H9 (cell line): ENCODE results near the gene PTGES2. TPM values are rescaled to one million over a fixed set of nuclear protein-coding genes. Genes with fewer than 3 reads are reported as not detected.

Experiments
- DNase-seq: peaks from one replicate; pipeline ENCODE4 v3.0.0-alpha.2; 2017
- H2AFZ ChIP-seq: one replicate; pipeline ENCODE4 v1.6.1; 2013; ENCODE audit warnings: mild to moderate bottlenecking, low read length, control low read depth, moderate library complexity
- H2AK5ac ChIP-seq: 2 replicates; pipeline ENCODE4 v1.6.1; 2013; ENCODE audit warnings: low read length, control low read depth, mixed read lengths; ENCODE audit not compliant: insufficient read length
- H2BK120ac ChIP-seq: one replicate; pipeline ENCODE4 v1.6.1; 2013; ENCODE audit warnings: low read depth, mild to moderate bottlenecking, low read length, control low read depth, inconsistent platforms; ENCODE audit not compliant: poor library complexity, severe bottlenecking
- H2BK12ac ChIP-seq: 2 replicates; pipeline ENCODE4 v1.6.1; 2013; ENCODE audit warnings: low read length, control low read depth, mixed read lengths, low read depth; ENCODE audit not compliant: insufficient read length
- H2BK15ac ChIP-seq: 2 replicates; pipeline ENCODE4 v1.6.1; 2013; ENCODE audit warnings: low read depth, low read length, control low read depth
- H2BK20ac ChIP-seq: one replicate; pipeline ENCODE4 v1.6.1; 2013; ENCODE audit warnings: low read depth, mild to moderate bottlenecking, low read length, control low read depth, inconsistent platforms; ENCODE audit not compliant: poor library complexity, severe bottlenecking
- H2BK5ac ChIP-seq: 2 replicates; pipeline ENCODE4 v1.6.1; 2013; ENCODE audit warnings: low read length, control low read depth, mixed read lengths; ENCODE audit not compliant: insufficient read length
- H3K14ac ChIP-seq: 2 replicates; pipeline ENCODE4 v1.6.1; 2013; ENCODE audit warnings: low read length, control low read depth; ENCODE audit not compliant: insufficient read depth
- H3K18ac ChIP-seq: 2 replicates; pipeline ENCODE4 v1.6.1; 2013; ENCODE audit warnings: low read depth, mild to moderate bottlenecking, mixed read lengths, low read length, control low read depth; ENCODE audit not compliant: insufficient read length
- H3K23ac ChIP-seq: 2 replicates; pipeline ENCODE4 v1.6.1; 2013; ENCODE audit warnings: low read length, control low read depth, mixed read lengths, low read depth; ENCODE audit not compliant: insufficient read length
- H3K23me2 ChIP-seq: 2 replicates; pipeline ENCODE4 v1.6.1; 2013; ENCODE audit warnings: low read depth, mild to moderate bottlenecking, mixed read lengths, low read length, control low read depth; ENCODE audit not compliant: insufficient read length, poor library complexity, severe bottlenecking
- H3K27ac ChIP-seq: 2 replicates; pipeline ENCODE4 v1.5.1; 2013; ENCODE audit warnings: low read length, control low read depth, mixed read lengths, low read depth; ENCODE audit not compliant: insufficient read length
- H3K27me3 ChIP-seq: 2 replicates; pipeline ENCODE4 v1.6.1; 2013; ENCODE audit warnings: low read length, control low read depth, inconsistent platforms; ENCODE audit not compliant: insufficient read depth
- H3K4ac ChIP-seq: 2 replicates; pipeline ENCODE4 v1.6.1; 2013; ENCODE audit warnings: low read depth, mild to moderate bottlenecking, control low read depth, inconsistent platforms, low read length, moderate library complexity
- H3K4me1 ChIP-seq: 2 replicates; pipeline ENCODE4 v1.6.1; 2013; ENCODE audit warnings: low read length, control low read depth, inconsistent platforms; ENCODE audit not compliant: insufficient read depth
- H3K4me2 ChIP-seq: 2 replicates; pipeline ENCODE4 v1.6.1; 2013; ENCODE audit warnings: low read length, control low read depth, mixed read lengths; ENCODE audit not compliant: insufficient read length, insufficient read depth
- H3K56ac ChIP-seq: 2 replicates; pipeline ENCODE4 v1.6.1; 2013; ENCODE audit warnings: low read depth, mild to moderate bottlenecking, mixed read lengths, low read length, control low read depth; ENCODE audit not compliant: insufficient read length
- H3K79me1 ChIP-seq: 2 replicates; pipeline ENCODE4 v1.6.1; 2013; ENCODE audit warnings: low read depth, mild to moderate bottlenecking, moderate library complexity, low read length, control low read depth, inconsistent platforms; ENCODE audit not compliant: insufficient read depth, poor library complexity, severe bottlenecking
- H3K79me2 ChIP-seq: 2 replicates; pipeline ENCODE4 v1.6.1; 2013; ENCODE audit warnings: low read length, control low read depth, inconsistent platforms; ENCODE audit not compliant: insufficient read depth
- H3K9ac ChIP-seq: 2 replicates; pipeline ENCODE4 v1.6.1; 2013; ENCODE audit warnings: low read length, control low read depth, mixed read lengths; ENCODE audit not compliant: insufficient read length; ENCODE audit errors: extremely low read depth
- H3K9me3 ChIP-seq: one replicate; pipeline ENCODE4 v1.6.1; 2013; ENCODE audit warnings: low read depth, low read length, inconsistent platforms; ENCODE audit not compliant: control insufficient read depth
- H3T11ph ChIP-seq: one replicate; pipeline ENCODE4 v1.6.1; 2013; ENCODE audit warnings: mild to moderate bottlenecking, low read length, control low read depth, inconsistent platforms
- H4K20me1 ChIP-seq: one replicate; pipeline ENCODE4 v1.6.1; 2013; ENCODE audit not compliant: control insufficient read depth, insufficient read length, insufficient read depth
- H4K5ac ChIP-seq: 2 replicates; pipeline ENCODE4 v1.6.1; 2013; ENCODE audit warnings: low read depth, mild to moderate bottlenecking, mixed read lengths, low read length, control low read depth; ENCODE audit not compliant: insufficient read length
- H4K8ac ChIP-seq: replicated peaks from 2 replicates; pipeline ENCODE4 v1.6.1; 2013; ENCODE audit warnings: low read length, control low read depth, mixed read lengths, low read depth; ENCODE audit not compliant: insufficient read length
- H4K91ac ChIP-seq: 2 replicates; pipeline ENCODE4 v1.6.1; 2013; ENCODE audit warnings: low read depth, mild to moderate bottlenecking, moderate library complexity, mixed read lengths, low read length, control low read depth; ENCODE audit not compliant: insufficient read length
- H3K27ac Mint-ChIP-seq, 3 experiments: 2 replicates in 2 of 3; 3 replicates in 1 of 3; pipeline ENCODE4 v1.8.0; 2020 to 2021; ENCODE audit warnings: mixed read lengths in 3 of 3, mild to moderate bottlenecking in 1 of 3, moderate library complexity in 1 of 3
- H3K27me3 Mint-ChIP-seq: 2 replicates; pipeline ENCODE4 v1.8.0; 2021; ENCODE audit warnings: low read depth, mild to moderate bottlenecking, moderate library complexity, mixed read lengths
- H3K36me3 Mint-ChIP-seq, 3 experiments: 2 replicates in 2 of 3; 3 replicates in 1 of 3; pipeline ENCODE4 v1.8.0; 2020 to 2021; ENCODE audit warnings: low read depth in 3 of 3, mixed read lengths in 3 of 3; ENCODE audit not compliant: insufficient read depth in 1 of 3
- H3K4me1 Mint-ChIP-seq, 2 experiments: 2 replicates each; pipeline ENCODE4 v1.8.0; 2020; ENCODE audit warnings: mixed read lengths in 2 of 2
- H3K4me3 Mint-ChIP-seq, 2 experiments: 2 replicates in 1 of 2; 3 replicates in 1 of 2; pipeline ENCODE4 v1.8.0; 2020 to 2021; ENCODE audit warnings: mild to moderate bottlenecking in 2 of 2, mixed read lengths in 2 of 2, moderate library complexity in 1 of 2
- H3K9me3 Mint-ChIP-seq, 2 experiments: 2 replicates in 1 of 2; 3 replicates in 1 of 2; pipeline ENCODE4 v1.8.0; 2020; ENCODE audit warnings: mild to moderate bottlenecking in 2 of 2, mixed read lengths in 2 of 2, moderate library complexity in 1 of 2
- WGBS: extraction: QIAGEN DNeasy Blood & Tissue Kit; methylation state at CpG from one replicate; pipeline ENCODE4 v1.1.7; 2013; ENCODE audit warnings: missing lambda C conversion rate, low lambda C conversion rate, mixed read lengths; ENCODE audit not compliant: insufficient read length; ENCODE audit errors: extremely low coverage; 5-methylcytosine and 5-hydroxymethylcytosine counted together
- total RNA-seq: library from RNA; stranded (reverse); gene quantifications from 2 replicates; pipeline ENCODE4 v1.2.1, GENCODE V29; 2021
- TF ChIP-seq, protein P1 (sequence below): fragments of 200-600 bp; sonication (generic); conservative IDR thresholded peaks from 3 replicates; pipeline ENCODE4 v1.8.0; 2021; ENCODE audit warnings: antibody characterized with exemption, mild to moderate bottlenecking

The PTGES2 gene
- total RNA-seq, 1 experiment from 2014 or later: 63.9 TPM

DNA sequence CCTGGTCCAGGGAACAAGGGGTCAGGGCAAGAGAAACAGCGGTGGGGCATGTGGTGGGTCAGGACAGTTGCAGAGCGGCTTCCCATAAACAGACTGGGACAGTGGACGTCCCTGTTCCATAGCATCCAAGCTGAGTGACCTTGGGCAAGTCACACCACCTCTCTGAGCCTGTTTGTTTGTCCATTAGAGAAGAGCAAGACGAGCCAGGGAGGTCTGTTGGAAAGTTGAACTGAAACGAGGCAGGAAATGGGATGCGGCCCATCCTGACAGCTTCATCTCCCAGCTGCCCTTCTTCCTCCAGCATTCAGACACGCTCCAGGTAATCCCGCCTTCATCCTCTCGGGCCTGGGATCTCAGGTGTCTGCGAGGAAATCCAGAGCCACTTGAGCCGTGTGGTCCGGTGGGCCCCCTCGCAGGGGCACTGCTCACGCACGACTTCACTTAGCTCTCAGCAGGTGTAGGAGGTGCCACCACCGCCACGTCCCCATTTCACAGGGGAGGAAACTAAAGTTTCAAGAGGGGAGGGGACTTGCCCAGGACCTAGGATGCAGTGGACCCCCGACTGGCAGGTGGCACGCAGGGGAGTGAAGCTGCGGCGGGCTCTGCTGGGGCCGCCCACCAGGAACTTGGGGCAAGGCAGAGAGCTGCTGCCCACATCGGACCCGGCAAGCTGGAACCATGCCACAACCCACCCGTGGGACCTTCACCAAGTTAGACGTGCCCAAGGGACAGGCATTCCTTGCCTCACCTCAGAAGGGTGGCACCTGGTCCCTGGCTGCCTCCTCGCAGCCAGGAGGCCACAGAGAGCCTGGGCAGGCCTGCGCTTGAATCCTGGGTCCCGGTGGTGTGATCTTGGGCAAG is 13.0 kb downstream of the PTGES2 start:
- Histone ChIP-seq H3T11ph (no peak overlapping the region), H3K79me2 (no peaks in the 10 kb centered on the region), H2BK120ac (no peak overlapping the region), H3K27me3 (no peaks in the 10 kb centered on the region), H2BK12ac (no peak overlapping the region), H3K56ac (no peak overlapping the region), H3K27ac (no peak overlapping the region), H3K79me1 (no peaks in the 10 kb centered on the region), H2AFZ (no peak overlapping the region), H2BK20ac (no peak overlapping the region), H3K4me2 (no peak overlapping the region), H4K20me1 (no peaks in the 10 kb centered on the region), H2BK15ac (no peak overlapping the region), H3K18ac (no peak overlapping the region), H3K4me1 (no peaks in the 10 kb centered on the region), H3K4ac (no peak overlapping the region), H2BK5ac (no peak overlapping the region), H3K23ac (no peak overlapping the region), H4K5ac (no peak overlapping the region), H3K9ac (no peak overlapping the region), H2AK5ac (no peak overlapping the region), H3K23me2 (no peaks in the 10 kb centered on the region), H4K91ac (no peak overlapping the region), H3K14ac (no peak overlapping the region), H3K9me3 (no peaks in the 10 kb centered on the region), H4K8ac (no peak overlapping the region)
- H3K4me1 Mint-ChIP-seq: peaks cover 8 to 13% of the 10 kb centered on the region in 2 experiments; a peak in 3 of 4 replicates
- H3K36me3 Mint-ChIP-seq: peaks cover 7 to 53% (median 10%) of the 10 kb centered on the region in 3 experiments; a peak in 6 of 7 replicates
- H3K27ac Mint-ChIP-seq: peak overlapping the region in 1 of 3 experiments; percentile 79; a peak in 2 of 7 replicates
- TF ChIP-seq, protein P1, sequence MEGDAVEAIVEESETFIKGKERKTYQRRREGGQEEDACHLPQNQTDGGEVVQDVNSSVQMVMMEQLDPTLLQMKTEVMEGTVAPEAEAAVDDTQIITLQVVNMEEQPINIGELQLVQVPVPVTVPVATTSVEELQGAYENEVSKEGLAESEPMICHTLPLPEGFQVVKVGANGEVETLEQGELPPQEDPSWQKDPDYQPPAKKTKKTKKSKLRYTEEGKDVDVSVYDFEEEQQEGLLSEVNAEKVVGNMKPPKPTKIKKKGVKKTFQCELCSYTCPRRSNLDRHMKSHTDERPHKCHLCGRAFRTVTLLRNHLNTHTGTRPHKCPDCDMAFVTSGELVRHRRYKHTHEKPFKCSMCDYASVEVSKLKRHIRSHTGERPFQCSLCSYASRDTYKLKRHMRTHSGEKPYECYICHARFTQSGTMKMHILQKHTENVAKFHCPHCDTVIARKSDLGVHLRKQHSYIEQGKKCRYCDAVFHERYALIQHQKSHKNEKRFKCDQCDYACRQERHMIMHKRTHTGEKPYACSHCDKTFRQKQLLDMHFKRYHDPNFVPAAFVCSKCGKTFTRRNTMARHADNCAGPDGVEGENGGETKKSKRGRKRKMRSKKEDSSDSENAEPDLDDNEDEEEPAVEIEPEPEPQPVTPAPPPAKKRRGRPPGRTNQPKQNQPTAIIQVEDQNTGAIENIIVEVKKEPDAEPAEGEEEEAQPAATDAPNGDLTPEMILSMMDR: no peak
- H3K9me3 Mint-ChIP-seq: peaks cover 0 to 3% of the 10 kb centered on the region in 2 experiments; a peak in 1 of 5 replicates
- no CpG with 5 or more reads among the region's 29 CpGs for WGBS
- no peaks in the 10 kb centered on the region for H3K27me3 Mint-ChIP-seq
- no peak overlapping the region for H3K4me3 Mint-ChIP-seq
- peak; percentile 35 for DNase-seq
